Measurements from ENCODE around the gene PALLD.

DNA sequence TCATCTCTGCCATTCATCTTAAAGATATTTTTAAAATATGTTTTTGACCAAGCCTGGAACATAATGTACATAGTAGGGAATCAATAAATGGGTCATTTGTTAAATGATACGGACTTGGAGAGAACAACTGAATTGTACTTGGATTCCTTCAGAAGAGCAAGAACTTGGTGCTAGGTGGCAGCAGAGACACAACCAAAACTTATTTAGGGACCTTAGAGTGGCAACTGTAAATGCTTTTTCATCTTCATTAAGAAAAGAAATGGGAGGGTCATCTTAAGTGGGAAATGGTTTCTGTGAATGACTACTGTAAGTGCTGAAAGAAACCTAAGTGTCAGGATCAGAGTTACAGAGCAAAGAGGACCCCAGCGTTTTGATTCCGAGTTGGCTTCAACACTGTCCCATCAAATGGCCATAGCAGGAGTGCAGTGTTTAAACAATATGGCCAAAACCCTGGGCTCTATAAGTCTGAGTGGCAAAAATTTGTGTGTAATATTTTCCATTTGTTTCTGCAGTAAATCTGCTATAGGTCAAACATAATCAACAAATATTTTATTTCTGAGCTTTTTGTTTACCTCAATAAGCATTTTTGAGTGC, 213.6 kb downstream of the PALLD start:
- TF ChIP-seq, protein P1, sequence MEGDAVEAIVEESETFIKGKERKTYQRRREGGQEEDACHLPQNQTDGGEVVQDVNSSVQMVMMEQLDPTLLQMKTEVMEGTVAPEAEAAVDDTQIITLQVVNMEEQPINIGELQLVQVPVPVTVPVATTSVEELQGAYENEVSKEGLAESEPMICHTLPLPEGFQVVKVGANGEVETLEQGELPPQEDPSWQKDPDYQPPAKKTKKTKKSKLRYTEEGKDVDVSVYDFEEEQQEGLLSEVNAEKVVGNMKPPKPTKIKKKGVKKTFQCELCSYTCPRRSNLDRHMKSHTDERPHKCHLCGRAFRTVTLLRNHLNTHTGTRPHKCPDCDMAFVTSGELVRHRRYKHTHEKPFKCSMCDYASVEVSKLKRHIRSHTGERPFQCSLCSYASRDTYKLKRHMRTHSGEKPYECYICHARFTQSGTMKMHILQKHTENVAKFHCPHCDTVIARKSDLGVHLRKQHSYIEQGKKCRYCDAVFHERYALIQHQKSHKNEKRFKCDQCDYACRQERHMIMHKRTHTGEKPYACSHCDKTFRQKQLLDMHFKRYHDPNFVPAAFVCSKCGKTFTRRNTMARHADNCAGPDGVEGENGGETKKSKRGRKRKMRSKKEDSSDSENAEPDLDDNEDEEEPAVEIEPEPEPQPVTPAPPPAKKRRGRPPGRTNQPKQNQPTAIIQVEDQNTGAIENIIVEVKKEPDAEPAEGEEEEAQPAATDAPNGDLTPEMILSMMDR (IDR thresholded peaks at IDR 0.05), result peak; percentile 50 to 65 (median 58)
- TF ChIP-seq POLR2A (IDR thresholded peaks at IDR 0.05), result no peak

Measured in right lobe of liver (tissue), 4 donors.